ENCODE results near the gene GPC5.
A peak's percentile ranks its signal among the peaks of the same experiment; 100 is the strongest.

GPC5 gene

DNA sequence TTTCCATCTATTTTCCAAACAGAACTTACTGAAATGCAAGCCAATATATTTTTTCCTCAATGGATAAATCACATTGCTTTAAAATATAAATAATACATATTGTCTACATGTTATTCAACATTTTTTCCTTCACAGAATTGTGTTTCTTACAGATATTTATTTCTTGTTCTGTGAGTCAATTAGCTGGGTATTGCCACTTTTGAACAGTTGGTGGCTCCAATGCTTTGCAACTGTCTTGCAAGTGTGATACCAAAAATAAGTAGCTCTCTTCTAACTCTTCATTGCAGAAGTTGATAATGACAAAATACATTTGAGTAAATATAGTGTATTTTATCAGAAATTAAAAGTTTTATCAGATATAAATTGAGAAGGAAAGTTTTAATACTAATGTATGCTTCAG, 17.1 kb upstream of the GPC5 start:
- POLR2A ChIA-PET = no interaction called here
- CTCF ChIA-PET = interaction anchor here (0.9 to 2.8 kb wide), 9 partner anchors 9 to 695 kb away, joined by 3 to 13 read pairs (median 4); no protein-coding TSS in a partner anchor
- no peak for DNase-seq (ENCODE audit: extremely low spot score)

DNA sequence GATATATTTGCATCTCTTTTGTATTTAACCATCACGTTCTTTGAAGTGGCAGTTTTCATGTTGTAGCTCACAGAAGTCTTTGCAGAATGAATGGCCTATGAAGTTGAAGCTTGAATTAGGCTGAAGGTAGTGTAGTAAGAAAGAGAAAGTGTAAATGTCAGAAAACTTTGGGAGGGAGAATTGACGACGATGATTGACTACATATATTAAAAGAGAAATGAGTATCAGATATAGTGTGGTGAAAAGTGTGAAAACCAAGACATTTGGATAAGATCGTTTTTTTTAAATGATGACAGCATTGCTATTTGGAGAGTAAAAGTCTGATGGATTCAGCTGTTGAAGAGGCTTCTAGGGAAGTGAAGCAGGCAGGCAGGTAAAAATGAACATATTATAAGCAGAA, 14.6 kb upstream of the GPC5 start:
- DNase-seq (ENCODE audit: extremely low spot score) = no peak
- ChIA-PET POLR2A (no interaction called here), CTCF (interaction anchor here (1.0 to 1.6 kb wide), 4 partner anchors 14 to 339 kb away, joined by 3 to 5 read pairs (median 4); no protein-coding TSS in a partner anchor)
- TF ChIP-seq, protein P1, sequence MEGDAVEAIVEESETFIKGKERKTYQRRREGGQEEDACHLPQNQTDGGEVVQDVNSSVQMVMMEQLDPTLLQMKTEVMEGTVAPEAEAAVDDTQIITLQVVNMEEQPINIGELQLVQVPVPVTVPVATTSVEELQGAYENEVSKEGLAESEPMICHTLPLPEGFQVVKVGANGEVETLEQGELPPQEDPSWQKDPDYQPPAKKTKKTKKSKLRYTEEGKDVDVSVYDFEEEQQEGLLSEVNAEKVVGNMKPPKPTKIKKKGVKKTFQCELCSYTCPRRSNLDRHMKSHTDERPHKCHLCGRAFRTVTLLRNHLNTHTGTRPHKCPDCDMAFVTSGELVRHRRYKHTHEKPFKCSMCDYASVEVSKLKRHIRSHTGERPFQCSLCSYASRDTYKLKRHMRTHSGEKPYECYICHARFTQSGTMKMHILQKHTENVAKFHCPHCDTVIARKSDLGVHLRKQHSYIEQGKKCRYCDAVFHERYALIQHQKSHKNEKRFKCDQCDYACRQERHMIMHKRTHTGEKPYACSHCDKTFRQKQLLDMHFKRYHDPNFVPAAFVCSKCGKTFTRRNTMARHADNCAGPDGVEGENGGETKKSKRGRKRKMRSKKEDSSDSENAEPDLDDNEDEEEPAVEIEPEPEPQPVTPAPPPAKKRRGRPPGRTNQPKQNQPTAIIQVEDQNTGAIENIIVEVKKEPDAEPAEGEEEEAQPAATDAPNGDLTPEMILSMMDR (IDR thresholded peaks at IDR 0.05; ENCODE audit: control extremely low read depth, extremely low read depth, low read depth, missing control alignments) = no peak

More for the DNA sequence above, 17.1 kb upstream of the GPC5 start:
- TF ChIP-seq, protein P1 (IDR thresholded peaks at IDR 0.05; ENCODE audit: control extremely low read depth, extremely low read depth, low read depth, missing control alignments) = peak; percentile 40

GRCh38 chr13:91384896-91385295, 13.5 kb upstream of the GPC5 start:
- TF ChIP-seq, protein P1 (IDR thresholded peaks at IDR 0.05; ENCODE audit: control extremely low read depth, extremely low read depth, low read depth, missing control alignments) = no peak
- ChIA-PET CTCF (interaction anchor here (1.3 to 1.8 kb wide), 2 partner anchors 12 to 23 kb away, joined by 3 to 6 read pairs; no protein-coding TSS in a partner anchor), POLR2A (no interaction called here)
- DNase-seq (ENCODE audit: extremely low spot score) = no peak

GRCh38 chr13:91389186-91389585, 9.2 kb upstream of the GPC5 start:
- no peak for DNase-seq (ENCODE audit: extremely low spot score)
- ChIA-PET POLR2A (no interaction called here), CTCF (interaction anchor here (0.8 to 2.0 kb wide), 6 partner anchors 9 to 76 kb away, joined by 3 to 6 read pairs (median 4); partner anchors contain the start of gene GPC5)
- TF ChIP-seq, protein P1 (IDR thresholded peaks at IDR 0.05; ENCODE audit: control extremely low read depth, extremely low read depth, low read depth, missing control alignments) = no peak

- ChIA-PET POLR2A (no interaction called here), CTCF (interaction anchor here (3.6 kb wide), 1 partner anchor 11 kb away, joined by 11 read pairs; no protein-coding TSS in a partner anchor)
- DNase-seq (ENCODE audit: extremely low spot score) = no peak
- TF ChIP-seq, protein P1 (IDR thresholded peaks at IDR 0.05; ENCODE audit: control extremely low read depth, extremely low read depth, low read depth, missing control alignments) = no peak
Measured at GRCh38 chr13:91397595-91397994, 826 bp upstream of the GPC5 start.

GRCh38 chr13:91399189-91400062, 1.0 kb downstream of the GPC5 start:
- TF ChIP-seq, protein P1 (IDR thresholded peaks at IDR 0.05; ENCODE audit: control extremely low read depth, extremely low read depth, low read depth, missing control alignments) = no peak
- POLR2A ChIA-PET = no interaction called here
- CTCF ChIA-PET = interaction anchor here (1.0 to 3.6 kb wide), 4 partner anchors 9 to 40 kb away, joined by 3 to 11 read pairs (median 4); no protein-coding TSS in a partner anchor
- no peak for DNase-seq (ENCODE audit: extremely low spot score)

Data from GM10248 (cell line).